Measurements from ENCODE around the gene COG1.
"Not testable (repeated sequence)": the region's sequence is repeated elsewhere in the genome, so short reads cannot be mapped to it uniquely, and the experiment has no call there.

GRCh38 chr17:73150622-73151300, 42.1 kb upstream of the COG1 start:
- not testable (repeated sequence) for TF ChIP-seq EP300 (IDR thresholded peaks at IDR 0.05; ENCODE audit: low read depth); CTCF (IDR thresholded peaks at IDR 0.05); POLR2A (IDR thresholded peaks at IDR 0.05)

All from transverse colon (tissue), 3 donors.